Esophagus (tissue), 2 donors: ENCODE measurements around the gene FAM78B. TPM values are rescaled to one million over a fixed set of nuclear protein-coding genes. Genes with fewer than 3 reads are reported as not detected.

ENCODE experiments used
- H3K27ac ChIP-seq, 2 donors: one replicate each; pipeline ENCODE4 v1.5.1; 2013; ENCODE audit warnings: low read depth in 2 of 2, mild to moderate bottlenecking in 2 of 2, inconsistent platforms in 1 of 2, low read length in 1 of 2, moderate library complexity in 1 of 2
- H3K27me3 ChIP-seq, 2 donors: one replicate each; pipeline ENCODE4 v1.6.1; 2013; ENCODE audit warnings: low read length in 2 of 2, control low read depth in 1 of 2, mild to moderate bottlenecking in 1 of 2; ENCODE audit not compliant: insufficient read depth in 2 of 2, control insufficient read depth in 1 of 2
- H3K36me3 ChIP-seq, 2 donors: one replicate each; pipeline ENCODE4 v1.6.1; 2013; ENCODE audit warnings: low read length in 1 of 2; ENCODE audit not compliant: control insufficient read depth in 2 of 2, insufficient read depth in 2 of 2
- H3K4me1 ChIP-seq, 2 donors: one replicate each; pipeline ENCODE4 v1.6.1; 2013; ENCODE audit warnings: low read length in 1 of 2; ENCODE audit not compliant: control insufficient read depth in 2 of 2, insufficient read depth in 2 of 2
- H3K4me3 ChIP-seq, 2 donors: one replicate each; pipeline ENCODE4 v1.5.1; 2013; ENCODE audit warnings: low read length in 2 of 2, mild to moderate bottlenecking in 2 of 2, low read depth in 1 of 2, moderate library complexity in 1 of 2
- H3K9me3 ChIP-seq, 2 donors: one replicate each; pipeline ENCODE4 v1.6.1; 2013; ENCODE audit warnings: mild to moderate bottlenecking in 2 of 2, low read depth in 1 of 2, low read length in 1 of 2, moderate library complexity in 1 of 2; ENCODE audit not compliant: control insufficient read depth in 2 of 2, insufficient read depth in 1 of 2
- WGBS, 2 donors: extraction: QIAGEN DNeasy Blood & Tissue Kit; methylation state at CpG; one replicate each; pipeline ENCODE4 v1.1.7; 2013; 5-methylcytosine and 5-hydroxymethylcytosine counted together
- polyA plus RNA-seq, 2 donors: library from polyadenylated mRNA; stranded (reverse); fragments of 200-250 nt; gene quantifications; one replicate each; pipeline ENCODE4 v1.2.3, GENCODE V29; 2013
- donor health status: healthy with polysubstance abuse.
- donor health status: Bipolar disorder and iron deficiency.

The FAM78B gene
- polyA plus RNA-seq, 2 donors: 0.20 to 0.24 TPM

GRCh38 chr1:166152978-166153377 is 13.8 kb downstream of the FAM78B start:
- 73 to 78% methylated on average over 2 of the region's 2 CpGs for WGBS, 2 donors
- no peaks in the 10 kb centered on the region for H3K27me3 ChIP-seq
- H3K27ac ChIP-seq: no peak overlapping the region
- H3K36me3 ChIP-seq: no peaks in the 10 kb centered on the region
- no peak overlapping the region for H3K4me3 ChIP-seq
- H3K4me1 ChIP-seq: no peaks in the 10 kb centered on the region
- peaks cover 0 to 2% of the 10 kb centered on the region in 2 donors for H3K9me3 ChIP-seq

- 90 to 92% methylated on average over 5 of the region's 5 CpGs for WGBS, 2 donors
- H3K36me3 ChIP-seq: no peaks in the 10 kb centered on the region
- no peak overlapping the region for H3K4me3 ChIP-seq
- no peaks in the 10 kb centered on the region for H3K4me1 ChIP-seq
- H3K27ac ChIP-seq: no peak overlapping the region
- H3K27me3 ChIP-seq: no peaks in the 10 kb centered on the region
- peaks cover 0 to 2% of the 10 kb centered on the region in 2 donors for H3K9me3 ChIP-seq
These were observed 15.0 kb downstream of the FAM78B start for GRCh38 chr1:166151804-166152203.

- 22 to 23% methylated on average over 1 of the region's 1 CpG for WGBS, 2 donors
- Histone ChIP-seq H3K27me3 (no peaks in the 10 kb centered on the region), H3K36me3 (no peaks in the 10 kb centered on the region), H3K9me3 (no peaks in the 10 kb centered on the region), H3K27ac (no peak overlapping the region), H3K4me1 (peaks cover 0 to 3% of the 10 kb centered on the region in 2 donors), H3K4me3 (no peak overlapping the region)
These were observed 21.3 kb downstream of the FAM78B start for GRCh38 chr1:166145499-166145898.

- Histone ChIP-seq H3K4me1 (peaks cover 0 to 3% of the 10 kb centered on the region in 2 donors), H3K9me3 (no peaks in the 10 kb centered on the region), H3K27me3 (no peaks in the 10 kb centered on the region), H3K4me3 (no peak overlapping the region), H3K36me3 (no peaks in the 10 kb centered on the region), H3K27ac (no peak overlapping the region)
These were observed 24.8 kb downstream of the FAM78B start for GRCh38 chr1:166141969-166142368.

DNA sequence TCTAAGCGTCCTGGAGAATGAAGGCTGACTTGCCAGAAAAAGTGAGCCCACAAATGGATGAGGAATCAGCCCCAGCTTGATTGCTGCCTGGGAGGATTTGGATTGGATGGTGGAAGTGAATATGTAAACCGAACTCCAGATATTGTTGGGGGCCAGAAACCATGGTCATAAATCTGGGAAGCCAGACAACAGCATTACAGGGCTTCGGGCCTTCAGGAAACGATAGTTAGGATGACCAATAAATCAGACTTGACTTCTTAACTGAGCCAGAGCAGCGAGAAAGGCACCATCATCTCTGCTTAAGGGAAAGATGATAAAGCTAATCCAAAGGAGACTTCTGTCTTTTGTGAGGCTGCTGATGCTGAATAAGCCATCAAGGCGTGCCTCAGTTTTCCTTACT is 26.6 kb downstream of the FAM78B start:
- H3K27ac ChIP-seq: no peak overlapping the region
- no peaks in the 10 kb centered on the region for H3K36me3 ChIP-seq
- no peak overlapping the region for H3K4me3 ChIP-seq
- 72 to 77% methylated on average over 6 of the region's 6 CpGs for WGBS, 2 donors
- H3K9me3 ChIP-seq: no peaks in the 10 kb centered on the region
- peaks cover 0 to 1% of the 10 kb centered on the region in 2 donors for H3K4me1 ChIP-seq
- no peaks in the 10 kb centered on the region for H3K27me3 ChIP-seq

GRCh38 chr1:166139735-166140134 is 27.1 kb downstream of the FAM78B start:
- H3K27ac ChIP-seq: no peak overlapping the region
- 57 to 66% methylated on average over 4 of the region's 4 CpGs for WGBS, 2 donors
- H3K36me3 ChIP-seq: no peaks in the 10 kb centered on the region
- H3K4me1 ChIP-seq: no peaks in the 10 kb centered on the region
- H3K4me3 ChIP-seq: no peak overlapping the region
- no peaks in the 10 kb centered on the region for H3K27me3 ChIP-seq
- H3K9me3 ChIP-seq: no peaks in the 10 kb centered on the region

GRCh38 chr1:166136699-166137401 is 30.0 kb downstream of the FAM78B start:
- WGBS, 2 donors: 84 to 91% methylated on average over 5 of the region's 5 CpGs
- Histone ChIP-seq H3K9me3 (peaks cover 0 to 2% of the 10 kb centered on the region in 2 donors), H3K4me1 (no peaks in the 10 kb centered on the region), H3K27me3 (no peaks in the 10 kb centered on the region), H3K4me3 (no peak overlapping the region), H3K27ac (no peak overlapping the region), H3K36me3 (no peaks in the 10 kb centered on the region)

- 72 to 81% methylated on average over 3 of the region's 3 CpGs for WGBS, 2 donors
These were observed 30.6 kb downstream of the FAM78B start for GRCh38 chr1:166136222-166136621.

DNA sequence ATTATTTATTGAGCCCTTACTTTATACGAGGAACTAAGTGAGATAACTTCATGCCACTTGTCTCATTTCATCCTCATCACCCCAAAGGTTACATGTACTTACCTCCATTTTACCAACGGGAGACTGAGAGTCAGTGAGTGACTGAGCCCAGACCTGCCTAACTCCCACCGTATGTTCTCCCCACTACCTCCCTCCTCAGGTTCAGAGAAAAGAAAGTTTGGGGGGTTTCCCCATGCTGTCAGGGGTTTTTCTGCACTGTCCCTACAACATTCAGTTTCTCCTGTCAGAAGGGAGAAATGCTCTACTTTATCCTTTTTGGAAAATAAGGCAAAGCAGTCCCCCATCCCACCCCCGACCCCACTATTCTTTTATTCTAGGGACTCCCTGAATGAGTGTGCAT is 32.9 kb downstream of the FAM78B start:
- Histone ChIP-seq H3K36me3 (no peaks in the 10 kb centered on the region), H3K9me3 (peaks cover 0 to 2% of the 10 kb centered on the region in 2 donors), H3K4me3 (no peak overlapping the region), H3K4me1 (no peaks in the 10 kb centered on the region), H3K27me3 (no peaks in the 10 kb centered on the region), H3K27ac (no peak overlapping the region)
- WGBS, 2 donors: 82 to 86% methylated on average over 4 of the region's 4 CpGs

More at GRCh38 chr1:166136222-166136621, 30.6 kb downstream of the FAM78B start:
- Histone ChIP-seq H3K4me1 (no peaks in the 10 kb centered on the region), H3K27ac (no peak overlapping the region), H3K4me3 (no peak overlapping the region), H3K27me3 (no peaks in the 10 kb centered on the region), H3K36me3 (no peaks in the 10 kb centered on the region), H3K9me3 (peaks cover 0 to 2% of the 10 kb centered on the region in 2 donors)

DNA sequence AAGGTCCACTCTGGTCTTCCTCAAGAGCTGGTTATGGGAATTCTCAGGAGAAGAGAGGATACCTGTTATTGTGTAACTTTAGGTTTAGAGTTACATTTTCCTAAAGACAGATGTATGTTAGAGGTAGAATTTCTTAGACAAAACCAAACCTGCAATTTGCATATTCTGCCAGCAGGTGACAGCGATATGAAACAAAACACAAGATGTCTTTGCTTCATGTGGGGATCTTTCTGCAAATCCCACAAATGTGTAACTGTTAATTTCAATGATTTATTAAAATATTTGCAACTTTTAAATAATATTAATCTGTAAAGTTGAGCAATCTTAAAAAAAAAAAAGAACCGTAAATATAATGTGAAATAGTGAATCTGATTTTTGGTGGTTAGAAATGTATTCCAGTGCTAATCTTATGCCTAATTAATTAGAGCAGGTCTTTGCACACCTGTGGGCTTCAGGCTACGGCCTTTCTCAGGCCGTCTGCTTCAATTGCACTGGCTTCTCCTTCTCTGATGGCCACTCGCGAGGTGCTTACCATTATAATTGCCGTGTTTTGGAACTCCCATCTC is 33.4 kb downstream of the FAM78B start:
- Histone ChIP-seq H3K27ac (no peak overlapping the region), H3K36me3 (no peaks in the 10 kb centered on the region), H3K27me3 (no peaks in the 10 kb centered on the region), H3K4me1 (no peaks in the 10 kb centered on the region), H3K4me3 (no peak overlapping the region), H3K9me3 (peaks cover 0 to 2% of the 10 kb centered on the region in 2 donors)
- 92% methylated on average over 7 of the region's 7 CpGs for WGBS, 2 donors
